ENCODE results near the gene PLCD1. TPM values are rescaled to one million over a fixed set of nuclear protein-coding genes. Genes with fewer than 3 reads are reported as not detected.

PLCD1 gene
- total RNA-seq, 1 experiment from 2014 or later: 27.1 TPM

GRCh38 chr3:37987315-37987697 lies 42.1 kb downstream of the PLCD1 start:
- no peaks in the 10 kb centered on the region for H4K20me1 ChIP-seq (ENCODE audit: control insufficient read depth, insufficient read depth, insufficient read length)
- H3K18ac ChIP-seq (ENCODE audit: insufficient read length, low read depth, low read length): no peak overlapping the region
- H3K27ac ChIP-seq (ENCODE audit: insufficient read length, low read depth, low read length): no peak overlapping the region
- H3K23ac ChIP-seq (ENCODE audit: insufficient read length, low read depth, low read length): no peak overlapping the region
- no peak overlapping the region for H2BK20ac ChIP-seq (ENCODE audit: low read depth, low read length, poor library complexity, severe bottlenecking)
- H2BK120ac ChIP-seq (ENCODE audit: low read depth, low read length, poor library complexity, severe bottlenecking): no peak overlapping the region
- H3T11ph ChIP-seq (ENCODE audit: low read length): no peak overlapping the region
- no peak for DNase-seq
- H3K9me3 ChIP-seq (ENCODE audit: control insufficient read depth, low read depth, low read length): no peaks in the 10 kb centered on the region
- H3K4ac ChIP-seq (ENCODE audit: low read depth, low read length): no peak overlapping the region
- no peaks in the 10 kb centered on the region for H3K23me2 ChIP-seq (ENCODE audit: insufficient read length, low read depth, low read length, poor library complexity, severe bottlenecking)
- no peaks in the 10 kb centered on the region for H3K79me1 ChIP-seq (ENCODE audit: insufficient read depth, low read depth, low read length, poor library complexity, severe bottlenecking)
- H3K4me2 ChIP-seq (ENCODE audit: insufficient read depth, insufficient read length, low read length): no peak overlapping the region
- H3K27me3 Mint-ChIP-seq (ENCODE audit: low read depth): peaks cover 3% of the 10 kb centered on the region
- H2AK5ac ChIP-seq (ENCODE audit: insufficient read length, low read length): no peak overlapping the region
- H4K5ac ChIP-seq (ENCODE audit: insufficient read length, low read depth, low read length): no peak overlapping the region
- no peak overlapping the region for H3K4me3 Mint-ChIP-seq
- H4K91ac ChIP-seq (ENCODE audit: insufficient read length, low read depth, low read length): no peak overlapping the region
- H3K79me2 ChIP-seq (ENCODE audit: insufficient read depth, low read length): no peaks in the 10 kb centered on the region
- H2BK5ac ChIP-seq (ENCODE audit: insufficient read length, low read length): no peak overlapping the region
- H3K14ac ChIP-seq (ENCODE audit: insufficient read depth, low read length): no peak overlapping the region
- no peak overlapping the region for H2AFZ ChIP-seq (ENCODE audit: low read length)
- TF ChIP-seq CTCF (conservative IDR thresholded peaks at IDR 0.05): no peak
- H3K9ac ChIP-seq (ENCODE audit: extremely low read depth, insufficient read length, low read length): no peak overlapping the region
- no peak overlapping the region for H2BK15ac ChIP-seq (ENCODE audit: low read depth, low read length)
- H3K27me3 ChIP-seq (ENCODE audit: insufficient read depth, low read length): no peaks in the 10 kb centered on the region
- no peak overlapping the region for H3K56ac ChIP-seq (ENCODE audit: insufficient read length, low read depth, low read length)
- no peaks in the 10 kb centered on the region for H3K9me3 Mint-ChIP-seq
- H3K4me1 ChIP-seq (ENCODE audit: insufficient read depth, low read length): no peaks in the 10 kb centered on the region
- peaks cover 2 to 16% of the 10 kb centered on the region in 2 experiments; a peak in 2 of 4 replicates for H3K4me1 Mint-ChIP-seq
- no peak overlapping the region for H2BK12ac ChIP-seq (ENCODE audit: insufficient read length, low read depth, low read length)
- H3K27ac Mint-ChIP-seq: no peak overlapping the region
- no CpG with 5 or more reads among the region's 2 CpGs for WGBS (ENCODE audit: extremely low coverage, insufficient read length, low lambda C conversion rate)
- peaks cover 0 to 3% (median 0%) of the 10 kb centered on the region in 3 experiments; a peak in 2 of 7 replicates for H3K36me3 Mint-ChIP-seq (ENCODE audit: insufficient read depth in 1 of 3, low read depth in 3 of 3)
- H4K8ac ChIP-seq (replicated peaks; ENCODE audit: insufficient read length, low read depth, low read length): no peak overlapping the region

Data from H9 (cell line).